T-cell (primary cell): ENCODE results near the gene NTN5. TPM values are rescaled to one million over a fixed set of nuclear protein-coding genes. Genes with fewer than 3 reads are reported as not detected.
A peak's percentile ranks its signal among the peaks of the same experiment; 100 is the strongest.
"Not testable (repeated sequence)": the region's sequence is repeated elsewhere in the genome, so short reads cannot be mapped to it uniquely, and the experiment has no call there.

ENCODE experiments used
- ATAC-seq, 4 experiments: fragments of 200-7000 bp in 3 of 4; fragments of 150-1000 bp in 1 of 4; cut with Tn5 transposase; replicated peaks in 1 of 4; 1 replicate in 3 of 4; 2 replicates in 1 of 4; pipeline ENCODE4 v1.10.0; 2021; ENCODE audit warnings: moderate library complexity in 3 of 4, mild to moderate bottlenecking in 2 of 4, moderate number of reproducible peaks in 1 of 4
- CTCF ChIA-PET, 2 donors: fragments of 300-600 bp; sonication (Branson Sonifier 250); formaldehyde crosslinking; loops; one replicate each; lab custom pipeline; 2022; ENCODE audit warnings: antibody characterized with exemption in 2 of 2; lab: Charles Lee
- POLR2A ChIA-PET, 2 donors: fragments of 300-600 bp; sonication (Branson Sonifier 250); formaldehyde crosslinking; loops; one replicate each; lab custom pipeline; 2022; ENCODE audit warnings: antibody characterized with exemption in 2 of 2; lab: Charles Lee
- DNase-seq, 35 experiments: peaks; one replicate each; pipeline versions ENCODE4 v3.0.0 to v3.0.0-alpha.2; 2013 to 2023
- H3K27ac ChIP-seq: one replicate; pipeline ENCODE4 v1.5.1; 2013; ENCODE audit warnings: low read length
- H3K27me3 ChIP-seq, 2 experiments: replicated peaks in 1 of 2; 1 replicate in 1 of 2; 2 replicates in 1 of 2; pipeline versions ENCODE4 v1.6.1 to v1.7.0; 2013; ENCODE audit warnings: low read length in 1 of 2, mixed read lengths in 1 of 2; ENCODE audit not compliant: control insufficient read depth in 2 of 2, insufficient read depth in 2 of 2; ENCODE audit errors: extremely low read depth in 1 of 2
- H3K36me3 ChIP-seq, 2 donors: 1 replicate in 1 of 2; 2 replicates in 1 of 2; pipeline versions ENCODE4 v1.6.1 to v1.7.0; 2013; ENCODE audit warnings: low read length in 1 of 2; ENCODE audit not compliant: control insufficient read depth in 2 of 2, insufficient read depth in 1 of 2; ENCODE audit errors: extremely low read depth in 1 of 2
- H3K4me1 ChIP-seq, 2 experiments: 1 replicate in 1 of 2; 2 replicates in 1 of 2; pipeline versions ENCODE4 v1.6.1 to v1.7.0; 2013; ENCODE audit warnings: low read length in 2 of 2, mixed read lengths in 1 of 2; ENCODE audit not compliant: insufficient read depth in 2 of 2, control insufficient read depth in 1 of 2; ENCODE audit errors: extremely low read depth in 1 of 2
- H3K4me3 ChIP-seq, 2 donors: 1 replicate in 1 of 2; 2 replicates in 1 of 2; pipeline versions ENCODE4 v1.5.1 to v1.7.0; 2013; ENCODE audit warnings: mild to moderate bottlenecking in 2 of 2, low read length in 1 of 2, moderate library complexity in 1 of 2; ENCODE audit not compliant: control insufficient read depth in 1 of 2; ENCODE audit errors: extremely low read depth in 1 of 2
- H3K9me3 ChIP-seq: 2 replicates; pipeline ENCODE4 v1.7.0; 2013
- H3K27ac Mint-ChIP-seq, 2 donors: one replicate each; pipeline ENCODE4 v1.8.0; 2020 to 2021; ENCODE audit warnings: mild to moderate bottlenecking in 2 of 2, mixed read lengths in 2 of 2
- H3K27me3 Mint-ChIP-seq, 2 donors: one replicate each; pipeline ENCODE4 v1.8.0; 2021 to 2022; ENCODE audit warnings: mixed read lengths in 2 of 2
- H3K36me3 Mint-ChIP-seq: one replicate; pipeline ENCODE4 v1.8.0; 2021; ENCODE audit warnings: mixed read lengths
- H3K4me1 Mint-ChIP-seq, 3 donors: one replicate each; pipeline ENCODE4 v1.8.0; 2020 to 2022; ENCODE audit warnings: mixed read lengths in 3 of 3, mild to moderate bottlenecking in 1 of 3
- H3K4me3 Mint-ChIP-seq, 3 donors: one replicate each; pipeline ENCODE4 v1.8.0; 2020 to 2022; ENCODE audit warnings: mild to moderate bottlenecking in 3 of 3, mixed read lengths in 3 of 3, moderate library complexity in 3 of 3
- H3K9me3 Mint-ChIP-seq, 3 donors: one replicate each; pipeline ENCODE4 v1.8.0; 2020 to 2022; ENCODE audit warnings: mixed read lengths in 3 of 3
- WGBS: methylation state at CpG from one replicate; pipeline ENCODE4 v1.1.5; 2013; ENCODE audit warnings: missing lambda C conversion rate; ENCODE audit not compliant: insufficient coverage; 5-methylcytosine and 5-hydroxymethylcytosine counted together
- total RNA-seq, 35 experiments: library from RNA in 6 of 35; stranded (reverse) in 6 of 35; fragments of 120-200 nt in 1 of 35; gene quantifications; one replicate each; pipeline versions ENCODE4 v1.2.1 to v1.2.4 and lab custom pipeline; 2013 to 2026

Gene NTN5
- total RNA-seq, 5 donors from 2014 or later (not counting 1 experiment from before 2014, with no cell fraction given): 2.2 to 4.2 (median 3.5) TPM

DNA sequence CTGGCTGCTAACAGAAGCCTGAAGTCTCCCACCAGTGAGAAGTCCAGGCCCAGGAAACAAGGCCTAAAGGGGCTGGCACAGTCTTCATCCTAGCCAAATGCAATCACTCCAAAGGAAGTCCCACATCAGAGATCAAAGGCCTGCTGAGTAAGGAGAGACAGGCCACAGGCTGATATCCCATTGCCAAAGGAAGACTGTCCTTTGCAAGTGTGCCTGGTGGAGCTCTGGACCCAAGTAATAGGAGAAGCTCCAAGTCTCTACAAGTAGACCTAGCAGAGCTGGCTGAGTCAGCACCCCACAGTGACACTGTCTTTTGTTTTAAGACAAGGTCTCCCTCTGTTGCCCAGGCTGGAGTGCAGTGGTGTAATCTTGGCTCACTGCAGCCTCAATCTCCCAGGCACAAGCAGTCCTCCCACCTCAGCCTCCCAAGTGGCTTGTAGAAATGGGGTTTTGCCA is 40.1 kb downstream of the NTN5 start:
- Histone ChIP-seq H3K27me3 (no peaks in the 10 kb centered on the region), H3K9me3 (no peaks in the 10 kb centered on the region), H3K27ac (no peak overlapping the region), H3K4me1 (peaks cover 18 to 59% of the 10 kb centered on the region in 2 experiments), H3K36me3 (peaks cover 26 to 45% of the 10 kb centered on the region in 2 donors), H3K4me3 (no peak overlapping the region)
- Mint-ChIP-seq H3K27ac (peak overlapping the region; percentile 72 to 95), H3K36me3 (peaks cover 13% of the 10 kb centered on the region), H3K27me3 (no peaks in the 10 kb centered on the region), H3K4me1 (peaks cover 37 to 48% (median 40%) of the 10 kb centered on the region in 3 donors), H3K9me3 (no peaks in the 10 kb centered on the region), H3K4me3 (peak overlapping the region in 2 of 3 donors; percentile 24 to 42)
- DNase-seq: no peak
- ATAC-seq: no peak
- ChIA-PET CTCF (interaction anchor here in 1 of 2 donors (0.6 to 0.9 kb wide), 2 partner anchors 9 to 28 kb away, joined by 5 read pairs; no protein-coding TSS in a partner anchor), POLR2A (no interaction called here)

DNA sequence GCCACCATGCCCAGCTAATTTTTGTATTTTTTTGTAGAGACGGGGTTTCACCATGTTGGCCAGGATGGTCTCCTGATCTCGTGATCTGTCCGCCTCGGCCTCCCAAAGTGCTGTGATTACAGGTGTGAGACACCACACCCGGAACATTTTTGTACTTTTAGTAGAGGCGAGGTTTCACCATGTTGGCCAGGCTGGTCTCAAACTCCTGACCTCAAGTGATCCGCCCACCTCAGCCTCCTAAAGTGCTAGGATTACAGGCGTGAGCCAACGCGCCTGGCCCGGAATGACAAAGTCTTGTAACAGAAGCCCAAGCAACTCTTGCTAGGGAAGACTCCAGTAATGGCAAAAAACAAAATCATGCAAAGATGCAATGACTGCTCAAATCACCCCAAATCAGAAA is 40.5 kb downstream of the NTN5 start:
- H3K4me1 ChIP-seq: peaks cover 18 to 63% of the 10 kb centered on the region in 2 experiments
- H3K27ac ChIP-seq, H3K9me3 Mint-ChIP-seq, H3K27me3 Mint-ChIP-seq, H3K9me3 ChIP-seq, H3K4me3 ChIP-seq, ATAC-seq, DNase-seq, POLR2A ChIA-PET, H3K27me3 ChIP-seq: not testable (repeated sequence)
- H3K36me3 Mint-ChIP-seq: peaks cover 13% of the 10 kb centered on the region
- 90% methylated on average over 11 of the region's 11 CpGs for WGBS
- H3K4me1 Mint-ChIP-seq: peaks cover 36 to 48% (median 42%) of the 10 kb centered on the region in 3 donors
- peak overlapping the region in 2 of 3 donors; percentile 24 to 42 for H3K4me3 Mint-ChIP-seq
- H3K36me3 ChIP-seq: peaks cover 26 to 45% of the 10 kb centered on the region in 2 donors
- H3K27ac Mint-ChIP-seq: peak overlapping the region; percentile 72 to 95
- CTCF ChIA-PET: interaction anchor here in 1 of 2 donors (0.6 to 0.9 kb wide), 2 partner anchors 9 to 361 kb away, joined by 5 read pairs; partner anchors contain the start of gene RUVBL2

DNA sequence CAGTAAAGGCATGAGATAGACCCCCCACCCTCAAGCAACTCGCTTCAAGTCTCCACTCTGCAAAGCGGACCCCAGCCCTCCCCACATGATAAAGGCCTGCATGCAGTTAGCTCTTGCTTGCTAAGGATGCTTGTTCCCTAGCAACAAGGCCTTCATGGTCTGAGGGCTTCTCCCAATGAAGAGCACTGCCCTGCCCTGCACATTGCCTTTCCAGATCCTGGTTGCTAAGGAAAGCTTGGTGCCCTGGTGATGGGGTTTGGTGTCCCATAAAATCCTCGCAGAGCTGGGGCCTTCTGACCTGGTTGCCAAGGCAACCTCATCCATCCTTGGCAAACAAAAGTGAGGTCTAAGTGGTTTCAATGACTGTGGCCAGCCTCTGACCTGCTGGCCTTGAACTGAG is 41.6 kb downstream of the NTN5 start:
- no peaks in the 10 kb centered on the region for H3K9me3 Mint-ChIP-seq
- peaks cover 36 to 54% (median 49%) of the 10 kb centered on the region in 3 donors for H3K4me1 Mint-ChIP-seq
- H3K27me3 ChIP-seq: no peaks in the 10 kb centered on the region
- H3K4me3 ChIP-seq: no peak overlapping the region
- H3K36me3 Mint-ChIP-seq: peaks cover 13% of the 10 kb centered on the region
- H3K9me3 ChIP-seq: no peaks in the 10 kb centered on the region
- ATAC-seq (no peak), DNase-seq (no peak)
- no peak overlapping the region for H3K27ac ChIP-seq
- WGBS: 80% methylated on average over 1 of the region's 3 CpGs
- peak overlapping the region; percentile 39 to 65 for H3K27ac Mint-ChIP-seq
- H3K27me3 Mint-ChIP-seq: no peaks in the 10 kb centered on the region
- CTCF ChIA-PET: interaction anchor here in 1 of 2 donors (0.6 to 0.7 kb wide), 2 partner anchors 27 to 35 kb away, joined by 3 to 4 read pairs; no protein-coding TSS in a partner anchor
- H3K36me3 ChIP-seq: peaks cover 26 to 45% of the 10 kb centered on the region in 2 donors
- no peak overlapping the region for H3K4me3 Mint-ChIP-seq
- POLR2A ChIA-PET: interaction anchor here in 1 of 2 donors (0.6 to 0.7 kb wide), 2 partner anchors 18 to 111 kb away, joined by 3 to 6 read pairs; no protein-coding TSS in a partner anchor
- H3K4me1 ChIP-seq: peaks cover 18 to 69% of the 10 kb centered on the region in 2 experiments

DNA sequence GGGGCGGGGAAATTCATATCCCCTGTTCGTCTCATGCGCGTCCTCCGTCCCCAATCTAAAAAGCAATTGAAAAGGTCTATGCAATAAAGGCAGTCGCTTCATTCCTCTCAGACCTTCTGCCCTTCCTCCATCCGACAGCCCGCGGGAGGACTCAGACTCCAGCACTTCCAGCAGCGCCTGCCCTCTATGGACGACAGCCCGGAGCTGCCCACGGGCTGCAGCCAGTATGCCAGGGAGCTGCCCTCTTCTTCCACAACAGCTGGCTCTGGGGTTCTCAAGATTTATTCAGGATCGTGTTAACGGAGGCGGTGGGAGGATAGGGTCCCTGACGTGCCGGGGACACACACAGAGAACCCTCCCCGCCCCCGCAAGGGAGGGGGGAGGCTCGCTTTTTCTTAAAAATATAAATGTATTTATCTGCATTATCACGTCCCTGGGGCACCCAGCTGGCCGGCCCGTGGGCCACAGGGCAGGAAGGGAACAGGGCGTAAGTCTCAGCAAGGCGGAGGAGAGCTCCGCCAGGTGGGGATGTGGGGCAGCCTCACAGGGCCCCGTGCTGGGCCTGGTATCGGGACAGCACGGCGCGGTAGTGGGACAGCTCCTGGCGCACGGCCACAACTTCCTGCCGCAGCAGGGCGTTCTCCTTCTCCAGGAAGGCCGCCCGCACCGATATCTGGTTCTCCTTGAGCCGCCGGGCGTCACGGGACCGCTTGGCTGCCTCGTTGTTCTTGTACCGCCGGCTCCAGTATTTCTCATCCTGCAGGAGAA is 42.3 kb downstream of the NTN5 start:
- H3K27ac Mint-ChIP-seq: peak overlapping the region; percentile 12 to 52
- Histone ChIP-seq H3K27me3 (no peaks in the 10 kb centered on the region), H3K36me3 (peaks cover 26 to 45% of the 10 kb centered on the region in 2 donors), H3K4me3 (no peak overlapping the region), H3K9me3 (no peaks in the 10 kb centered on the region), H3K27ac (no peak overlapping the region), H3K4me1 (peaks cover 18 to 65% of the 10 kb centered on the region in 2 experiments)
- DNase-seq (no peak), ATAC-seq (no peak)
- no peaks in the 10 kb centered on the region for H3K9me3 Mint-ChIP-seq
- H3K27me3 Mint-ChIP-seq: no peaks in the 10 kb centered on the region
- peaks cover 10% of the 10 kb centered on the region for H3K36me3 Mint-ChIP-seq
- ChIA-PET CTCF (no interaction called here), POLR2A (no interaction called here)
- no peak overlapping the region for H3K4me3 Mint-ChIP-seq
- peaks cover 33 to 53% (median 50%) of the 10 kb centered on the region in 3 donors for H3K4me1 Mint-ChIP-seq
- WGBS: 67% methylated on average over 36 of the region's 47 CpGs

DNA sequence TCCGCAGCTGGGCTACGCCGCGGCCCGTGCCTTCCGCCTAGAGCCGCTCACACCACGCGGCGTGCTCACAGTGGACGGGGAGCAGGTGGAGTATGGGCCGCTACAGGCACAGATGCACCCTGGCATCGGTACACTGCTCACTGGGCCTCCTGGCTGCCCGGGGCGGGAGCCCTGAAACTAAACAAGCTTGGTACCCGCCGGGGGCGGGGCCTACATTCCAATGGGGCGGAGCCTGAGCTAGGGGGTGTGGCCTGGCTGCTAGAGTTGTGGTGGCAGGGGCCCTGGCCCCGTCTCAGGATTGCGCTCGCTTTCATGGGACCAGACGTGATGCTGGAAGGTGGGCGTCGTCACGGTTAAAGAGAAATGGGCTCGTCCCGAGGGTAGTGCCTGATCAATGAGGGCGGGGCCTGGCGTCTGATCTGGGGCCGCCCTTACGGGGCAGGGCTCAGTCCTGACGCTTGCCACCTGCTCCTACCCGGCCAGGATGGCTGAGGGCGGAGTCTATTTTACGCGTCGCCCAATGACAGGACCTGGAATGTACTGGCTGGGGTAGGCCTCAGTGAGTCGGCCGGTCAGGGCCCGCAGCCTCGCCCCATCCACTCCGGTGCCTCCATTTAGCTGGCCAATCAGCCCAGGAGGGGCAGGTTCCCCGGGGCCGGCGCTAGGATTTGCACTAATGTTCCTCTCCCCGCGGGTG is 43.1 kb downstream of the NTN5 start:
- Histone ChIP-seq H3K9me3 (no peaks in the 10 kb centered on the region), H3K27ac (no peak overlapping the region), H3K27me3 (no peaks in the 10 kb centered on the region), H3K4me3 (no peak overlapping the region), H3K4me1 (peaks cover 17 to 63% of the 10 kb centered on the region in 2 experiments), H3K36me3 (peaks cover 26 to 45% of the 10 kb centered on the region in 2 donors)
- no peak overlapping the region for H3K27ac Mint-ChIP-seq
- ChIA-PET CTCF (no interaction called here), POLR2A (no interaction called here)
- H3K36me3 Mint-ChIP-seq: peaks cover 10% of the 10 kb centered on the region
- no peaks in the 10 kb centered on the region for H3K9me3 Mint-ChIP-seq
- WGBS: 89% methylated on average over 48 of the region's 48 CpGs
- no peak overlapping the region for H3K4me3 Mint-ChIP-seq
- DNase-seq (no peak), ATAC-seq (no peak)
- peaks cover 35 to 53% (median 50%) of the 10 kb centered on the region in 3 donors for H3K4me1 Mint-ChIP-seq
- H3K27me3 Mint-ChIP-seq: no peaks in the 10 kb centered on the region

DNA sequence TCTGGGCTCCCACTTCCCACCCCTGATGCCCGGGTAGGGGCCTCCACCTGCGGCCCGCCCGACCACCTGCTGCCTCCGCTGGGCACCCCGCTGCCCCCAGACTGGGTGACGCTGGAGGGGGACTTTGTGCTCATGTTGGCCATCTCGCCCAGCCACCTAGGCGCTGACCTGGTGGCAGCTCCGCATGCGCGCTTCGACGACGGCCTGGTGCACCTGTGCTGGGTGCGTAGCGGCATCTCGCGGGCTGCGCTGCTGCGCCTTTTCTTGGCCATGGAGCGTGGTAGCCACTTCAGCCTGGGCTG is 43.6 kb downstream of the NTN5 start:
- 98% methylated on average over 16 of the region's 22 CpGs for WGBS
- H3K9me3 Mint-ChIP-seq: no peaks in the 10 kb centered on the region
- no peaks in the 10 kb centered on the region for H3K9me3 ChIP-seq
- DNase-seq (no peak), ATAC-seq (no peak)
- H3K4me1 Mint-ChIP-seq: peaks cover 34 to 51% (median 50%) of the 10 kb centered on the region in 3 donors
- CTCF ChIA-PET: no interaction called here
- H3K4me3 Mint-ChIP-seq: no peak overlapping the region
- no peaks in the 10 kb centered on the region for H3K27me3 Mint-ChIP-seq
- no peak overlapping the region for H3K27ac ChIP-seq
- no peak overlapping the region for H3K27ac Mint-ChIP-seq
- H3K4me3 ChIP-seq: no peak overlapping the region
- POLR2A ChIA-PET: no interaction called here
- no peaks in the 10 kb centered on the region for H3K27me3 ChIP-seq
- H3K36me3 Mint-ChIP-seq: peaks cover 10% of the 10 kb centered on the region
- H3K36me3 ChIP-seq: peaks cover 26 to 45% of the 10 kb centered on the region in 2 donors
- peaks cover 19 to 63% of the 10 kb centered on the region in 2 experiments for H3K4me1 ChIP-seq
